ENCODE results near the gene FGF13.

GRCh38 chrX:138754861-138755260 is 43.3 kb upstream of the FGF13 start:
- TF ChIP-seq CTCF (IDR thresholded peaks at IDR 0.05) (no peak), EZH2 (IDR thresholded peaks at IDR 0.05; ENCODE audit: borderline replicate concordance, insufficient read depth, low read depth, low read length, poor library complexity, severe bottlenecking) (no peak)
